ENCODE results near the gene ZEB2.

Gene ZEB2

DNA sequence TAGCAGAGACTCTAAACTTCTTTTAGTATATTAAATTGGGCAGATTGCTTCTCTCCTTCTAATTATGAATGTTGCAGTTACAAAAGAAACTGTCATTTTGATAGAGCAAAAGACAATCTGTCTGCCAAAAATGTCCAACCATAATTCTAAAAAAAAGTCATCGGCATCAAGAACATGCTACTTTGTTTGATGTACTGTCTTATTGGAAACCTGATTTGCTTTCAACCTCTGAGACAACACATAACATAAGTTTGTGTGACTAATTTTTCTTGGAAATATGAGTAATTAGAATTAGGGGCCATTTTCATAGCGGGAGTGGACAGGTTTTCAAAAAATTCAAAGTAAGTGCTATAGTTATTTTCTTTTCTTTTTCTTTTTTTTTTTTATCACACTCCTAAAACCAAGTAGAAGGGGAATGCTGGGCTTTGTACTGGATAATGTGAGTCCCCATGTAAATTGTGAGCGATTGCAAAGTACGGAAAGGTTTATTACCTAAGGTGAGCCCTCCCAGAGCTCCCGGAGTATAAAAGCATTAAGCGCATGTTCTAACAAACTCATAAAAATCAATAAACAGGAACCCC lies 59.1 kb downstream of the ZEB2 start:
- Histone ChIP-seq H3K4me2 (ENCODE audit: low read depth, low read length, poor library complexity, severe bottlenecking) (no peak overlapping the region), H3K4me3 (ENCODE audit: insufficient read depth, low read length, poor library complexity, severe bottlenecking) (no peak overlapping the region), H3K27ac (ENCODE audit: low read depth, low read length) (no peak overlapping the region), H3K9me3 (ENCODE audit: insufficient read depth, low read length) (no peaks in the 10 kb centered on the region), H3K9ac (ENCODE audit: low read length) (no peak overlapping the region), H3K9me2 (replicated peaks; ENCODE audit: insufficient read depth, low read length) (no peaks in the 10 kb centered on the region), H3K79me2 (ENCODE audit: insufficient read depth, low read length) (no peaks in the 10 kb centered on the region), H2AFZ (ENCODE audit: low read depth, low read length, severe bottlenecking) (no peak overlapping the region), H4K20me1 (ENCODE audit: low read depth, low read length) (no peaks in the 10 kb centered on the region), H3F3A (ENCODE audit: insufficient read depth) (no peaks in the 10 kb centered on the region), H3K27me3 (ENCODE audit: low read length) (no peaks in the 10 kb centered on the region), H3K36me3 (ENCODE audit: low read length) (no peaks in the 10 kb centered on the region)
- no peak for TF ChIP-seq EZH2phosphoT487 (conservative IDR thresholded peaks at IDR 0.05; ENCODE audit: low read length)
- TF ChIP-seq, protein P1, sequence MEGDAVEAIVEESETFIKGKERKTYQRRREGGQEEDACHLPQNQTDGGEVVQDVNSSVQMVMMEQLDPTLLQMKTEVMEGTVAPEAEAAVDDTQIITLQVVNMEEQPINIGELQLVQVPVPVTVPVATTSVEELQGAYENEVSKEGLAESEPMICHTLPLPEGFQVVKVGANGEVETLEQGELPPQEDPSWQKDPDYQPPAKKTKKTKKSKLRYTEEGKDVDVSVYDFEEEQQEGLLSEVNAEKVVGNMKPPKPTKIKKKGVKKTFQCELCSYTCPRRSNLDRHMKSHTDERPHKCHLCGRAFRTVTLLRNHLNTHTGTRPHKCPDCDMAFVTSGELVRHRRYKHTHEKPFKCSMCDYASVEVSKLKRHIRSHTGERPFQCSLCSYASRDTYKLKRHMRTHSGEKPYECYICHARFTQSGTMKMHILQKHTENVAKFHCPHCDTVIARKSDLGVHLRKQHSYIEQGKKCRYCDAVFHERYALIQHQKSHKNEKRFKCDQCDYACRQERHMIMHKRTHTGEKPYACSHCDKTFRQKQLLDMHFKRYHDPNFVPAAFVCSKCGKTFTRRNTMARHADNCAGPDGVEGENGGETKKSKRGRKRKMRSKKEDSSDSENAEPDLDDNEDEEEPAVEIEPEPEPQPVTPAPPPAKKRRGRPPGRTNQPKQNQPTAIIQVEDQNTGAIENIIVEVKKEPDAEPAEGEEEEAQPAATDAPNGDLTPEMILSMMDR (IDR thresholded peaks at IDR 0.05; ENCODE audit: insufficient read depth, low read length, poor library complexity, severe bottlenecking), result no peak

DNA sequence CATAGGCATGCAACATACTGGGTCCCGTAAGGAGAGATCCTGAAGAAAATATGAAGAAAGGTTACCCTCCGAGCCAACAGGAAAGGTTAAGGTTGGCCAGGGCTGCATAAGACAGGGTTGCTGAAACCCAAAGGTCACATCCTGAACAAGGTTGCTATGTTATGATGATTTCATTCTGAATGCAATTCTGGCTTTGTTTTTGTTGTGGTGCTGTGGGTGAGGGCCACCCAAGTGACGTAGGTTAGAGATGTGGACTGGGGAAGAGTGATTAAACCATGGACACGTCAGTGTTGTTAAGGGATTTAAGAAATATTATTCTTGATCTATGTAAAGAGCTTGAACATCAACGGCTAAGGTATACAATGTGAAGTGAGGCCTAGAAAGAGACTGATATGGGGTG lies 60.0 kb downstream of the ZEB2 start:
- no peaks in the 10 kb centered on the region for H3K9me3 ChIP-seq (ENCODE audit: insufficient read depth, low read length)
- H3K9me2 ChIP-seq (replicated peaks; ENCODE audit: insufficient read depth, low read length), result no peaks in the 10 kb centered on the region
- no peaks in the 10 kb centered on the region for H3K27me3 ChIP-seq (ENCODE audit: low read length)
- no peak for TF ChIP-seq EZH2phosphoT487 (conservative IDR thresholded peaks at IDR 0.05; ENCODE audit: low read length)
- TF ChIP-seq, protein P1 (IDR thresholded peaks at IDR 0.05; ENCODE audit: insufficient read depth, low read length, poor library complexity, severe bottlenecking), result no peak
- no peaks in the 10 kb centered on the region for H3K36me3 ChIP-seq (ENCODE audit: low read length)
- H3K4me3 ChIP-seq (ENCODE audit: insufficient read depth, low read length, poor library complexity, severe bottlenecking), result no peak overlapping the region
- no peaks in the 10 kb centered on the region for H3F3A ChIP-seq (ENCODE audit: insufficient read depth)
- H2AFZ ChIP-seq (ENCODE audit: low read depth, low read length, severe bottlenecking), result no peak overlapping the region
- H4K20me1 ChIP-seq (ENCODE audit: low read depth, low read length), result no peaks in the 10 kb centered on the region
- H3K9ac ChIP-seq (ENCODE audit: low read length), result no peak overlapping the region
- H3K79me2 ChIP-seq (ENCODE audit: insufficient read depth, low read length), result no peaks in the 10 kb centered on the region
- H3K27ac ChIP-seq (ENCODE audit: low read depth, low read length), result no peak overlapping the region
- H3K4me2 ChIP-seq (ENCODE audit: low read depth, low read length, poor library complexity, severe bottlenecking), result no peak overlapping the region

DNA sequence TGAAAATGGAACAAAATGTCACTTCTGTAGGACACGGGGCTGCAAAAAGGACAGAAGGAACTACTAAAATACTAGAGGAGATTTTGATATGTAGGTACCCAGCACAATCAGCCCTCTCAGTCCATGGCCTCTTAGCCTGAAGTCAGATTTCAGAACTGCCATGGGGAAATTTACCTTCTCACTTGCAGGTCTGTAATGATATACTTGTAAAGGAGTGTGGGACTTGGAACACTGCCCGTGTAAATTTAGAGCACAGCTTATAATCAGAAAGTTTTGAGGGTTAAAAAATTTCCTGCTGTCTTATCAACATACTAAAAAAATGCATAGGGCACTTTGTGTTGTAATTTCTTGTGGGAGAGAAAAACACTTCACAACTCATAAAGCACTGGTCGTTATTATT lies 60.6 kb downstream of the ZEB2 start:
- Histone ChIP-seq H3K4me2 (ENCODE audit: low read depth, low read length, poor library complexity, severe bottlenecking) (no peak overlapping the region), H3K9ac (ENCODE audit: low read length) (no peak overlapping the region)

More for the DNA sequence above, 60.6 kb downstream of the ZEB2 start:
- Histone ChIP-seq H3K9me3 (ENCODE audit: insufficient read depth, low read length) (no peaks in the 10 kb centered on the region), H3K4me3 (ENCODE audit: insufficient read depth, low read length, poor library complexity, severe bottlenecking) (no peak overlapping the region), H3K27ac (ENCODE audit: low read depth, low read length) (no peak overlapping the region), H3K36me3 (ENCODE audit: low read length) (no peaks in the 10 kb centered on the region), H2AFZ (ENCODE audit: low read depth, low read length, severe bottlenecking) (no peak overlapping the region), H3K27me3 (ENCODE audit: low read length) (no peaks in the 10 kb centered on the region), H3K79me2 (ENCODE audit: insufficient read depth, low read length) (no peaks in the 10 kb centered on the region), H3F3A (ENCODE audit: insufficient read depth) (no peaks in the 10 kb centered on the region), H4K20me1 (ENCODE audit: low read depth, low read length) (no peaks in the 10 kb centered on the region), H3K9me2 (replicated peaks; ENCODE audit: insufficient read depth, low read length) (no peaks in the 10 kb centered on the region)
- TF ChIP-seq EZH2phosphoT487 (conservative IDR thresholded peaks at IDR 0.05; ENCODE audit: low read length), result no peak
- TF ChIP-seq, protein P1 (IDR thresholded peaks at IDR 0.05; ENCODE audit: insufficient read depth, low read length, poor library complexity, severe bottlenecking), result no peak

Measured in SU-DHL-6 (cell line).